Progenitor cell of endocrine pancreas (in vitro differentiated cells): ENCODE measurements around the gene SLC12A2. TPM values are rescaled to one million over a fixed set of nuclear protein-coding genes. Genes with fewer than 3 reads are reported as not detected.

Source experiments
- DNase-seq: peaks from one replicate; pipeline ENCODE4 v3.0.0; 2021; ENCODE audit warnings: low spot score; ENCODE audit not compliant: unreplicated experiment
- H3K27ac Mint-ChIP-seq: 2 replicates; pipeline ENCODE4 v1.8.0; 2021; ENCODE audit warnings: mild to moderate bottlenecking, moderate library complexity, mixed read lengths
- H3K27me3 Mint-ChIP-seq: 2 replicates; pipeline ENCODE4 v1.8.0; 2021; ENCODE audit warnings: mixed read lengths
- H3K36me3 Mint-ChIP-seq: 2 replicates; pipeline ENCODE4 v1.8.0; 2022; ENCODE audit warnings: mixed read lengths; ENCODE audit not compliant: insufficient read depth
- H3K4me1 Mint-ChIP-seq: 2 replicates; pipeline ENCODE4 v1.8.0; 2021; ENCODE audit warnings: low read depth, mixed read lengths
- H3K4me3 Mint-ChIP-seq: 2 replicates; pipeline ENCODE4 v1.8.0; 2021; ENCODE audit warnings: low read depth, mild to moderate bottlenecking, moderate library complexity, mixed read lengths
- H3K9me3 Mint-ChIP-seq: 2 replicates; pipeline ENCODE4 v1.8.0; 2021; ENCODE audit warnings: low read depth, mixed read lengths
- total RNA-seq: library from RNA; stranded (reverse); gene quantifications from 2 replicates; pipeline ENCODE4 v1.2.1, GENCODE V29; 2021
- TF ChIP-seq, protein P1 (sequence below): fragments of 200-600 bp; sonication (generic); IDR thresholded peaks from one replicate; pipeline ENCODE4 v1.5.0; 2021; ENCODE audit warnings: antibody characterized with exemption, mild to moderate bottlenecking; ENCODE audit not compliant: unreplicated experiment

SLC12A2 gene
- total RNA-seq, 1 donor from 2014 or later, result 51.7 TPM

DNA sequence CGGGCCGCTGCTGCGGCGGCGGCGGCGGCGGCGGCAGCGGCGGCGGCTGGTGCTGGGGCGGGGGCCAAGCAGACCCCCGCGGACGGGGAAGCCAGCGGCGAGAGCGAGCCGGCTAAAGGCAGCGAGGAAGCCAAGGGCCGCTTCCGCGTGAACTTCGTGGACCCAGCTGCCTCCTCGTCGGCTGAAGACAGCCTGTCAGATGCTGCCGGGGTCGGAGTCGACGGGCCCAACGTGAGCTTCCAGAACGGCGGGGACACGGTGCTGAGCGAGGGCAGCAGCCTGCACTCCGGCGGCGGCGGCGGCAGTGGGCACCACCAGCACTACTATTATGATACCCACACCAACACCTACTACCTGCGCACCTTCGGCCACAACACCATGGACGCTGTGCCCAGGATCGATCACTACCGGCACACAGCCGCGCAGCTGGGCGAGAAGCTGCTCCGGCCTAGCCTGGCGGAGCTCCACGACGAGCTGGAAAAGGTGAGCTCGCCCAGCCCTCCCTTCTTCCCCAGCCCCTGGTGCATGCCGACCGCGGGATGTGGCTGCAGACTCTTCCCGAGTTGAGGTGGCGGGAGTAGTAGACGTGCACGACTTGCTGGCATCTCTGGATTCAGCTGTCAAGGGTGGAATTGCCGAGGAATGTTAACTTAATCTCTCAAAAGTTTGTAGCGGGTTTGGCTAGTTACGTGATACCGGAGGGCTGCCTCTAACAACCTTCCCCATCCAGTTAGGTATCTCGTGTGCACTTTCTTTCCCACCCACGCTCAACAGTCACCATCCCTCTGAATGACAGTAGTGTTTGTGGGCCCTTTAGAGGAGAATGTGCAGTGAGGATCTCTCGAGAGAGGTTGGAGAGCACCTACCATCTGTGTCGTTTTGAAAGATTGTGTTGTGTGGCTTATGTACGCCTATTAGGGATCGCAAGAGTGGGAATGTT lies 932 bp downstream of the SLC12A2 start:
- Mint-ChIP-seq H3K9me3 (no peaks in the 10 kb centered on the region), H3K4me1 (peaks cover 34% of the 10 kb centered on the region), H3K36me3 (no peaks in the 10 kb centered on the region), H3K4me3 (peak overlapping the region; percentile 92), H3K27me3 (no peaks in the 10 kb centered on the region), H3K27ac (peak overlapping the region; percentile 79)
- TF ChIP-seq, protein P1, sequence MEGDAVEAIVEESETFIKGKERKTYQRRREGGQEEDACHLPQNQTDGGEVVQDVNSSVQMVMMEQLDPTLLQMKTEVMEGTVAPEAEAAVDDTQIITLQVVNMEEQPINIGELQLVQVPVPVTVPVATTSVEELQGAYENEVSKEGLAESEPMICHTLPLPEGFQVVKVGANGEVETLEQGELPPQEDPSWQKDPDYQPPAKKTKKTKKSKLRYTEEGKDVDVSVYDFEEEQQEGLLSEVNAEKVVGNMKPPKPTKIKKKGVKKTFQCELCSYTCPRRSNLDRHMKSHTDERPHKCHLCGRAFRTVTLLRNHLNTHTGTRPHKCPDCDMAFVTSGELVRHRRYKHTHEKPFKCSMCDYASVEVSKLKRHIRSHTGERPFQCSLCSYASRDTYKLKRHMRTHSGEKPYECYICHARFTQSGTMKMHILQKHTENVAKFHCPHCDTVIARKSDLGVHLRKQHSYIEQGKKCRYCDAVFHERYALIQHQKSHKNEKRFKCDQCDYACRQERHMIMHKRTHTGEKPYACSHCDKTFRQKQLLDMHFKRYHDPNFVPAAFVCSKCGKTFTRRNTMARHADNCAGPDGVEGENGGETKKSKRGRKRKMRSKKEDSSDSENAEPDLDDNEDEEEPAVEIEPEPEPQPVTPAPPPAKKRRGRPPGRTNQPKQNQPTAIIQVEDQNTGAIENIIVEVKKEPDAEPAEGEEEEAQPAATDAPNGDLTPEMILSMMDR, result no peak
- peak; percentile 39 for DNase-seq

DNA sequence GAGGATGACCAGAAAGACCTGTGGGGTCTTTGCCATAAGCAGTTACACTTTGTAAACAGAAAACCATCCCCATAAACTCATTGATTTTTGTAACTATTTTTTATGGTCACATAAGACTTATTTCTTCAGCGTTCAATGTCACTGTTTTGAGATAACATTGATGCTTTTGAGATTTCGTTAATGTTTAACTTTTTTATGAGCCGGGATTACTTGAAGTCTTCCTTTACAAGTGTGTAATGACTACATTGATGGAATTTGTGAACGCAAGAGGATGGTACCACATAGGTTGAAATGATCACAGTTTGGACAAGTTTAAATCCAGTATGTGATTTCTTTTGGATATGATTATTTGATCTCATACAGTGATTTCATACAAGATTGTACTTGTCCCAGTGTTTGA lies 1.8 kb downstream of the SLC12A2 start:
- Mint-ChIP-seq H3K4me1 (peaks cover 37% of the 10 kb centered on the region), H3K4me3 (peak overlapping the region; percentile 92), H3K27me3 (no peaks in the 10 kb centered on the region), H3K9me3 (no peaks in the 10 kb centered on the region), H3K27ac (no peak overlapping the region), H3K36me3 (peaks cover 1% of the 10 kb centered on the region)
- TF ChIP-seq, protein P1, result no peak
- no peak for DNase-seq

DNA sequence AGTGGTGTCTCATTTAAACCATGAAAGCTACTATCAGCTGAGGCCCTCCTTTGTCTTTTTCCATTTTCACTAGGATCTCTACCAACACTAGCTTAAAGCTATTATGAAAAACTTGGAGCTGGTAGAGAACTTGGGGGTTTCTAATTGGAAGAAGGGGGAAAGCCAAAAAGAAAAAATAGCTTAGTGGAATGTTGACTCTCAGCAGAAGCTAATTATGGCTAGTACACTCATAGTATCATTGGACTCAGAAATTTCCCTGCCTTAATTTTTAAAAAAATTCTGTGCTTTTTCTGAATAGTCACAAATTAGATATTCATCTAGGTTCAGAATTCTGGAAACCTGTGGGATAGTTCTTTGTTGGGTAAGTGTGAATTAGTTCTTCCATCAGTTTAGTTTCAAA lies 8.0 kb downstream of the SLC12A2 start:
- no peaks in the 10 kb centered on the region for H3K27me3 Mint-ChIP-seq
- H3K9me3 Mint-ChIP-seq, result peaks cover 9% of the 10 kb centered on the region
- H3K27ac Mint-ChIP-seq, result no peak overlapping the region
- H3K4me3 Mint-ChIP-seq, result no peak overlapping the region
- H3K36me3 Mint-ChIP-seq, result peaks cover 17% of the 10 kb centered on the region
- peaks cover 15% of the 10 kb centered on the region for H3K4me1 Mint-ChIP-seq
- TF ChIP-seq, protein P1, result no peak
- DNase-seq, result no peak

DNA sequence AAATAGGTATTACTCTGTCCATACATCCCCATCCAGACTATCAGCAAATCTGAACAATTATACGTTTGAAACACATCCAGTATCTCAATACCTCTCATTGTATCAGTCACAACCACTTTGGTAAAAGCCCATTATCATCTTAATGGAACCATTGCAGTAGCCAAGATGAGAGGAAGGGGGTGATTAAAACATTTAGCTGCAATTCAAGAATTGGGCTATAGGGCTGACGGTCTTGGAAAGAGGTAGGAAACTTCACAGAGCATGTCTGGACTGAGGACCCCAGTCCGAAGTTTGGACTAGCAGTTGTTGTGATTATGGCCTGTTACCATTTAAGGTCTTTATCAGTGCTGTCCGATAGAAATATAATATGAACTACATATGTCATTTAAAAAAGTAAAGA lies 8.6 kb downstream of the SLC12A2 start:
- H3K27me3 Mint-ChIP-seq, result no peaks in the 10 kb centered on the region
- peaks cover 11% of the 10 kb centered on the region for H3K4me1 Mint-ChIP-seq
- H3K27ac Mint-ChIP-seq, result no peak overlapping the region
- H3K36me3 Mint-ChIP-seq, result peaks cover 21% of the 10 kb centered on the region
- TF ChIP-seq, protein P1, result no peak
- no peak for DNase-seq
- H3K4me3 Mint-ChIP-seq, result no peak overlapping the region
- H3K9me3 Mint-ChIP-seq, result peaks cover 12% of the 10 kb centered on the region

DNA sequence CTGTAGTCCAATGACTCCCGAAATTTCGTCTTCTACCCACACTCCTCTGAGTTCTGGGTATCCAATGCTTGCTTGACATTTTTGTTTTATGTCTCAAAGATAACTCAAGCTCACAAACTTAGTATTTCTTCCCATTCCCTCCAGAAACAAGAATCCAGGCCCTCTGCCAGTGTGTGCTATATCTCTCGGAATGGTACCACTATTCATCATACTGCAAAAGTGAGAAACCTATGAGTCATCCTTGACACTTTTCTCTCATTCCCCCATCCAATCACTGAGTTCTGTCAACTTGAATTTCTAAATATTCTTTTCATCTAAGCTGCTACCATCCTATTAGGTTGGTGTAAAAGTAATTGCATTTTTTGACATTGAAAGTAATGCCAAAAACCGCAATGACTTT lies 9.8 kb downstream of the SLC12A2 start:
- TF ChIP-seq, protein P1, result no peak
- H3K4me1 Mint-ChIP-seq, result peaks cover 3% of the 10 kb centered on the region
- no peak overlapping the region for H3K27ac Mint-ChIP-seq
- DNase-seq, result no peak
- H3K9me3 Mint-ChIP-seq, result peaks cover 19% of the 10 kb centered on the region
- no peak overlapping the region for H3K4me3 Mint-ChIP-seq
- peaks cover 27% of the 10 kb centered on the region for H3K36me3 Mint-ChIP-seq
- no peaks in the 10 kb centered on the region for H3K27me3 Mint-ChIP-seq
